T-helper 22 cell (primary cell): ENCODE data around the gene PTPN5.
"Not testable (repeated sequence)": the region's sequence is repeated elsewhere in the genome, so short reads cannot be mapped to it uniquely, and the experiment has no call there.

ENCODE experiments used
- DNase-seq: peaks from one replicate; pipeline ENCODE4 v3.0.0-alpha.2; 2020; ENCODE audit warnings: low read depth

The PTPN5 gene

GRCh38 chr11:18709414-18709813 lies 82.2 kb downstream of the PTPN5 start:
- no peak for DNase-seq

DNA sequence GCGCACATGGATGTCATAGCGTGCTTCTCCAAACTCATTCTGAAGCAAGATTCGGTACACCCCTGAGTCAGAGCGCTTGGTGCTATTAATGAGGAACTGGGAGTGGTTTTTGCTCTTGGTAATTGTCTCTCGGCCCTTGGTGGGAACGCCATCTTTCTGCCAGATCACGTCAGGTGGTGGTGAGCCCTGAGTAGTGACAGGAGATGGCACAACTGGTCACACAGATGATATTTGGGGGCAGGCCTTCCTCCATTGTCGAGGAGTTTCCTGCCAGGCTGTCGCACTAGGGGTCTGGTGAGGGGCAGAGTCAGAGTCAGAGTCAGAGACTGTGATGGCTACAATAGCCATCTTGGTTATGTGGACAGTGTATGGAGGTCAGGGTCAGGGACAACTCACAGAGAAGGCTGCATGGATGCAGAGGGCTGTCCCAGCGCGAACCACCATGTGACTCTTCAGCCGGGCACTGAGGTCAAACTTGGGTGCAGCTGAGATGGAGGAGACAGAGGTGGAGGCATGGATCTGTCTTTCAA lies 83.7 kb downstream of the PTPN5 start:
- DNase-seq: no peak

DNA sequence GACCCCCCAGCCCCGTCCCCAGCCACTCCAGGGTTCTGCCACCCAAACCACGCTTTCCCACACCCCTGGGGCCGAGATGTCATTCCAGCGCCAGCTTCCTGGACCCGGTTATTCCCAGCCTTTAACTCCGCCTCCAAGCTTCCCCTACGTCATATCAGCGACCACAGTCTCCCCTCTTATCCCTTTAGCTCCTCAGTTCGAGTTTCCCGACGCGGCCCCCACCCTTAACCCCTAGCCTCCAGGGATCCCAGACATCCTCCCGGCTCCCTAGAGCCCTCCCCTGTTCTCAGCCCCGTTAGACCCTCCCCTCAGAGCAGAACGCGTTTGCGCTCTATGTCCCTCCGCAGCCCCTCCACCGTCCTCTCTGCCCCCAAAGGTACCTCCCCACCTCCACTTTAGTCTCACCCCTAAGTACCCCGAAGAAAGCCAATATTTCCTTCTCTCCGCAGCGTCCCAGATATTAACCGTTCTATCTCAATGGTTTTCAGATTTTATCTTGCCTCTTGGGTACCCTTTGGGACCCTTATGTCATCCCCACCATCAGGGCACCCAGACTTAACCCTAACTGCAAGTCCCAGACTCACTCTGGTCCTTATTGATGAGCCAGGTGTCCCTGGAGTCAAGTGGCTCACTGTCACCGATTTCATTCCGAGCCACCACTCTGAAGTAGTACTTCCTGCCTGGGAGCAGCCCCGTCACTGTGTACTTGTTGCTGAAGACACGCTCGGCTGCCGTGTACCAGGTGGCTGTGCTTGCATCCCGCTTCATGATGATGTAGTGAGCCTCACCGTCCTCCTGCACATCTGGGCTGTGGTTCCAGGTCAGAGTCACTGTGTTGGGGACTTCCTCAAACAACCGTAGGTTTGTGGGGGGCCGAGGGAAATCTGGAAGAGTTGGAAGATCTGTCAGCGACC lies 85.0 kb downstream of the PTPN5 start:
- DNase-seq: peak; percentile 23

DNA sequence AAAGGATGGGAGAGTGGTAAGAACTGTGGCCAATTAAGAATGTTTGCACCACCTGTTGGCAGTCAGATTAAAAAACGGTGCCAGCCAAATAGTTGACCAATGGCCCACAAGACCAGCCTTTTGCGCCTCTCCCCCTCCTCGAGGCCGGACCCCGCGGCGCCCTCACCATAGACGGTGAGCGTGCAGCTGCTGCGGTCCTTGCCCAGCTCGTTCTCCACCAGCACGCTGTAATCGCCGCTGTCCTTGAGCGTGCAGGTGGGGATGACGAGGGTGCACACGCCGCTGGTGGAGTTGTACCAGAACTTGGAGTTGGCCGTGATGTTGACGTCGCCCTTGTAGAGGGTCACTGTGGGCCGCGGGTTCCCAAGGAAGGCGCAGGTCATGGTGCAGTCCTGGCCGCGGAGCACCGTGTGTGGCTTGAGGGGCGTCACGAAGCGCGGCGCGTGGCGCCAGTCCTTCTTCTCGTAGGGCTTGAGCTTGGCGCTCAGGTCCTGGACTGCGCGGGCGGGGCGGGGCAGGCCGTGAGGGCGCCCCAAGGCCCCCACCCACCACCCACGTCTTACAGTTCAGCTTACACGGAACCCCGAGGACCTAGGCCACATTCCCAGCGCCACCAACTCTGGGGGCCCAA lies 85.8 kb downstream of the PTPN5 start:
- DNase-seq: no peak

GRCh38 chr11:18704698-18705097 lies 86.9 kb downstream of the PTPN5 start:
- DNase-seq: no peak

GRCh38 chr11:18704045-18704645 lies 87.5 kb downstream of the PTPN5 start:
- DNase-seq: no peak

DNA sequence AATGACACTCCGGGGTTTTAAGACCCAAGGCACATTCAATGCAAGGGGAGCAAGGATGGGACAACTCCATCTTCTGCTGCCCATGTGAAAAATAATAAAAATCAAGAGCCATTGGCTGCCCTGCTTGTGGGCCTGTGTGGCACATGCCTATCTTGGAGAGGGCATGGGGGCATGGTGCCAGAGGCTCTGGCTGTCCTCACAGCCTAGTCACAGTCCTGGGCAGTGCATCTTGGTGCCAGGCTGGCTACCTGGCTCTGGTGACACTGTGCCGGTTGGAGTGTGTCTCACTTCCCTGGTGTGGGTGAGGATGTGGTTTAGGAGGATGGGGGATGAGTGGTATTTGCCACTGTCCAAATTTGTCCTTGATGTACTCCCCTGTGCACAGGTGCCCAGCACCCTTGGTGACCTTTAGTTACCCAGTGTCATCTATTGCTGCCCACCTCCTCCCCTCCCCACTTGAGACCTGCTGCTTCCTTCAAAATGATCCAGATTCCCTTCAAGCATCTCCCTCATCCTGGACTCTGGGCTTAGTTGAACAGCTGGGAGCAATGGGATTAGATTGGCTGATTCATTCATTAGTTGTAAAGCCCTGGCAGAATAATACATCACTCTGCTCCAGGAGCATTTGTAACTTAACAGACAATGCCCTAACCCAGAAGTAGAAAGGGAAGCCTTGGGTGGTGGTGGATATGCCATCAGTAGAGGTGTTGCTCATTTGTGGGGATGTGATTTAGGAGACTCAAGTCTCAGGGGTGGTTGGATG lies 88.4 kb downstream of the PTPN5 start:
- DNase-seq: no peak

- DNase-seq: no peak
These were observed 89.9 kb downstream of the PTPN5 start for GRCh38 chr11:18701614-18702216.

DNA sequence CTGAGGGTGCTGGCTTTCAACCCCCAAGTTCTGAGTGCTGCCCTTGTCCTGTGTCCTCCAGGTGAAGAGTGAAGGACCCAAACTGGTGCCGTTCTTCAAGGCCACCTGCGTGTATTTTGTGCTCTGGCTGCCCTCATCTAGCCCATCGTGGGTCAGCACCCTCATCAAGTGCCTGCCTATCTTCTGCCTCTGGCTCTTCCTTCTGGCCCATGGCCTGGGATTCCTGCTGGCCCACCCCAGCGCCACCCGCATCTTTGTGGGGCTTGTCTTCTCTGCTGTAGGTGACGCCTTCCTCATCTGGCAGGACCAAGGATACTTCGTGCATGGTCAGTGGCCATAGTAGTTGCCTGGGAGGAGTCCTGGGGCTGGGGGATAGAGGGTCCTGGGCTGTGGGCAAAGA lies 90.7 kb downstream of the PTPN5 start:
- no peak for DNase-seq

DNA sequence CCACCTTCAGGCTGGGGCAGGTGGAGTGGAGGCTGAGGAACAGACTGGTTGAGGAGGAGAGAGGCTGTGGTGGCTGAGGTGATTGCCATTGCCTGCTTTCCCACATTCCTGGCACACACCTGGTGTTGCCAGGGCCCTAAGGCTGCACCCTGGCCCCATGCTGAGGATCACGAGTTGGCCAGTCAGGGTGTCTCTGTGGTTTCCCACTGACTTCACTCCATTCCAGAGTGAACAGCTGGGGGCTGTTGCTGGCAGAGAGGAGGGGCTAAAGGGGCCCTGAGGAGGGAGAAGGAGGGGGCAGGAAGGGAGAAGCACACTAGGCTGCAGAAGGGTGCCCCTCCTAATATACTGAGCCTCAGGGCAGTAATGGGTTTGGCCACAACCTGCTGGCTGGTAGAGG lies 91.2 kb downstream of the PTPN5 start:
- no peak for DNase-seq

GRCh38 chr11:18699848-18700261 lies 91.7 kb downstream of the PTPN5 start:
- DNase-seq: no peak

DNA sequence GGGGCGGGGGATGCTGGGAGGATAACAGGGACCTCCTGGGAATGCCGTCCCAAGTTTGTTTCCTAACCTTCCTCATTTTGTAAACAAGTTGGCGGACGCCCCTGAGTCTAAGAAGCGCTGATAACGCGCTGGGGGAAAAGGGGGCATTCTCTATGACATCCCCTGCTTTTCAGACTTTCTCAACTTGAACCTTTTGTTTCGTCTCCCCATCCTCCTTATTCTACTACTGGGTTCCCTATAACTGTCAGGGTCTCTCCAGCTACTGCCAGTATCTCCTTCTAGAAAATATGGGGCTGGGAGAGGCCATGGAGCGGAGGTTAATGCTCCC lies 92.4 kb downstream of the PTPN5 start:
- no peak for DNase-seq

- DNase-seq: peak; percentile 87
These were observed 93.0 kb downstream of the PTPN5 start, which contains the start of gene TMEM86A for GRCh38 chr11:18698341-18699268. Gene TMEM86A (plus strand): TSS chr11:18698779. CDS start chr11:18698887, 108 bp downstream.

GRCh38 chr11:18697576-18697975 lies 94.0 kb downstream of the PTPN5 start:
- DNase-seq: no peak

DNA sequence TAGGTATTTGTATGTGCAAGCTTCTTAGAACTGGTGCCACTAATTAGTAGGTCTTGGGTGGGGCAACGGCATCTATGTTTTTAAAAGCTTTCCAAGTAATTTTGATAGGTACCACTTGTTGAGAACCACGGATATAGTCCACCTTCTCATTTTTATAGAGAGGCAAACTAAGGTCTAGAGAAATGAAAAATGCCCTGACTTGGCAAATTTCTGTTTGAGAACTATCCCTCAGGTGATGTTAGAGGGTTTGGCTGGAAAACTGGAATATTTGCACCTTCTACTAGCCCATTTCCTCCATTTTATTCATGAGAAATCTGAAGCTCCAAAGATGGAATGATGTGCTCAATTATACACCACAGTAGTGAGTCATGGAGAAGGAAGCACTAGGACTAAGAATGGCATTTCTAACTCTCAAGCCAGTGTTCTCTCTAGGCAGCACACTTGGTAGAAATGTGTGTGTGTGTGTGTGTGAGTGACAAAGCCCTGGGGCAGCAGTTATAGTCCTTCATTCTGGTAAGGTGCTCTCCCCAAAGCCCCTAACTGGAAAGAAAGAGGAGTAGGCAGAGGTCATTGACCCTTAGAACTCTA lies 94.9 kb downstream of the PTPN5 start:
- no peak for DNase-seq

GRCh38 chr11:18692941-18693760 lies 98.4 kb downstream of the PTPN5 start:
- DNase-seq: no peak

- not testable (repeated sequence) for DNase-seq
These were observed 100.0 kb downstream of the PTPN5 start for GRCh38 chr11:18691467-18692140.

DNA sequence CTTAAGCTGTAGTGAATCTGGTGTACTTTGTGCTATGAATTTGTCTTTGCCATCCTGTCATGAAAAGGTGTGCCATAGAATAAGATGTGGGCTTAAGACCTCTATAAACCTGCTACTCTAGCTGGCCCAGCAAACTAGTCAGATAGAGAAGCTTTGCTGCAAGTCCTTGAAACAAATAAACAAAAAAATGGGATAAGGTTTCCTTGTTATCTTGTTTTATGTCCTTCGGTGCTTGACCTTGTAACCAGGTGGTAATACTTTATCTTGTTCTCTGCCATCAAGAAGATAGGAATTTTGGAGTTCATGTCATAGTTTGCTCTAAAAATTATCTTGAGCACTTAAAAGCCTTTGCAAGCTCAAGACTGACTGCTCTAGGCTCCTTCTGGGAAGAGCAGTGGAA lies 107.3 kb downstream of the PTPN5 start:
- DNase-seq: no peak

DNA sequence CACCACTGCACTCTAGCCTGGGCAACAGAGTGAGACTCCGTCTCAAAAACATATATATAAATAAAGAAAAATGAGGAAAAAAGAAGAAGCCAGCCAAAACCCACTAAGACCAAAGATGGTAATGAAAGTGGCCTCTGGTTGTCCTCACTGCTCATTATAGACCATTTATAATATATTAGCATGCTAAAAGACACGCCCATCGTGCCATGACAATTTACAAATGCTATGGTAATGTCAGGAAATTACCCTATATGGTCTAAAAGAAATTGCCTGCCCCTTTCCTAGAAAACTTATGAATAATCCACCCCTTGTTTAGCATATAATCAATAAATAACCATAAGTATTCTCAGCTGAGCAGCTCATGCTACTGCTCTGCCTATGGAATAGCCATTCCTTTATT lies 109.1 kb downstream of the PTPN5 start:
- DNase-seq: no peak
